SK-N-SH treated with all-trans-retinoic acid at 6 μM for 48 hours (cell line): ENCODE measurements around the gene NEK1.
"Not testable (repeated sequence)": the region's sequence is repeated elsewhere in the genome, so short reads cannot be mapped to it uniquely, and the experiment has no call there.

Experiments used
- ATAC-seq: fragments of 200-7000 bp; cut with Tn5 transposase; 3 replicates; pipeline ENCODE4 v1.9.1; 2020; ENCODE audit warnings: mild to moderate bottlenecking, moderate library complexity
- ARNTL ChIP-seq: fragments of 450-650 bp; formaldehyde crosslinking; IDR thresholded peaks from 2 replicates; pipeline ENCODE4 v1.5.0; 2020; ENCODE audit warnings: low read depth, mild to moderate bottlenecking, moderate library complexity, borderline replicate concordance
- BACH2 ChIP-seq: fragments of 250-450 bp; sonication (Bioruptor Pico); IDR thresholded peaks from 2 replicates; pipeline ENCODE4 v1.9.0; 2021; ENCODE audit warnings: mild to moderate bottlenecking, borderline replicate concordance
- CREB5 ChIP-seq: fragments of 250-450 bp; sonication (Bioruptor Pico); IDR thresholded peaks from 2 replicates; pipeline ENCODE4 v1.5.1; 2020; ENCODE audit warnings: low read depth, mild to moderate bottlenecking, moderate library complexity
- CSDC2 ChIP-seq: fragments of 250-450 bp; sonication (Bioruptor Pico); IDR thresholded peaks from 2 replicates; pipeline ENCODE4 v1.5.0; 2020; ENCODE audit warnings: mild to moderate bottlenecking, moderate library complexity
- CSRNP3 ChIP-seq: fragments of 250-450 bp; sonication (Bioruptor Pico); IDR thresholded peaks from 2 replicates; pipeline ENCODE4 v1.5.1; 2021; ENCODE audit warnings: mild to moderate bottlenecking, moderate library complexity
- ESRRG ChIP-seq: fragments of 250-450 bp; sonication (Bioruptor Pico); IDR thresholded peaks from 2 replicates; pipeline ENCODE4 v1.6.1; 2021; ENCODE audit warnings: mild to moderate bottlenecking
- ISL1 ChIP-seq: fragments of 250-450 bp; sonication (Bioruptor Pico); IDR thresholded peaks from 2 replicates; pipeline ENCODE4 v2.1.2; 2022; ENCODE audit warnings: mild to moderate bottlenecking, moderate library complexity
- OSR1 ChIP-seq: fragments of 250-450 bp; sonication (Bioruptor Pico); IDR thresholded peaks from 2 replicates; pipeline ENCODE4 v1.8.0; 2022; ENCODE audit warnings: moderate library complexity, mild to moderate bottlenecking, inconsistent platforms
- PATZ1 ChIP-seq: fragments of 250-450 bp; sonication (Bioruptor Pico); IDR thresholded peaks from 2 replicates; pipeline ENCODE4 v1.8.0; 2020; ENCODE audit warnings: mild to moderate bottlenecking, moderate library complexity, borderline replicate concordance
- POU6F1 ChIP-seq: fragments of 250-450 bp; sonication (Bioruptor Pico); IDR thresholded peaks from 2 replicates; pipeline ENCODE4 v1.8.0; 2021; ENCODE audit warnings: low read depth, mild to moderate bottlenecking, moderate library complexity, borderline replicate concordance
- RARB ChIP-seq: fragments of 250-450 bp; sonication (Bioruptor Pico); IDR thresholded peaks from 2 replicates; pipeline ENCODE4 v1.8.0; 2021; ENCODE audit warnings: mild to moderate bottlenecking, moderate library complexity
- SNAI2 ChIP-seq: fragments of 250-450 bp; sonication (Bioruptor Pico); IDR thresholded peaks from 2 replicates; pipeline ENCODE4 v1.5.0; 2020; ENCODE audit warnings: mild to moderate bottlenecking, moderate library complexity
- TSHZ2 ChIP-seq: fragments of 250-450 bp; sonication (Bioruptor Pico); IDR thresholded peaks from 2 replicates; pipeline ENCODE4 v1.5.0; 2020; ENCODE audit warnings: mild to moderate bottlenecking, moderate library complexity
- ZC3H10 ChIP-seq: fragments of 250-450 bp; sonication (Bioruptor Pico); IDR thresholded peaks from 2 replicates; pipeline ENCODE4 v1.5.1; 2021; ENCODE audit warnings: mild to moderate bottlenecking, moderate library complexity
- ZFP3 ChIP-seq: fragments of 250-450 bp; sonication (Bioruptor Pico); IDR thresholded peaks from 2 replicates; pipeline ENCODE4 v1.5.0; 2020; ENCODE audit warnings: mild to moderate bottlenecking, moderate library complexity
- ZFP30 ChIP-seq: fragments of 450-650 bp; formaldehyde crosslinking; IDR thresholded peaks from 2 replicates; pipeline ENCODE4 v1.5.0; 2022; ENCODE audit warnings: mild to moderate bottlenecking, moderate library complexity
- ZNF70 ChIP-seq: fragments of 450-650 bp; formaldehyde crosslinking; IDR thresholded peaks from 2 replicates; pipeline ENCODE4 v1.5.0; 2020; ENCODE audit warnings: mild to moderate bottlenecking, moderate library complexity
- ZNF8 ChIP-seq: fragments of 450-650 bp; formaldehyde crosslinking; IDR thresholded peaks from 2 replicates; pipeline ENCODE4 v1.5.0; 2020; ENCODE audit warnings: mild to moderate bottlenecking, moderate library complexity

The NEK1 gene

GRCh38 chr4:169557061-169557636 lies 55.2 kb downstream of the NEK1 start:
- no peak for TF ChIP-seq ARNTL
- TF ChIP-seq ZFP3 (CRISPR knock-in tag) = no peak
- peak; percentile 71 for TF ChIP-seq ISL1
- ATAC-seq = no peak

- ATAC-seq = not testable (repeated sequence)
These were observed 65.8 kb downstream of the NEK1 start for GRCh38 chr4:169546548-169546947.

- TF ChIP-seq CSDC2 (CRISPR knock-in tag) (no peak), POU6F1 (CRISPR knock-in tag) (no peak), ISL1 (no peak), CSRNP3 (CRISPR knock-in tag) (no peak)
- ATAC-seq = no peak
These were observed 71.6 kb downstream of the NEK1 start for GRCh38 chr4:169540774-169541173.

- no peak for TF ChIP-seq RARB (CRISPR knock-in tag)
- TF ChIP-seq ISL1 = no peak
- TF ChIP-seq ZNF8 (CRISPR knock-in tag) = peak; percentile 43; the same call in 1 of the 2 replicates
- TF ChIP-seq BACH2 (CRISPR knock-in tag) = no peak
- TF ChIP-seq, all 23 proteins: peak for 1
- no peak for ATAC-seq
These were observed 82.3 kb downstream of the NEK1 start for GRCh38 chr4:169530048-169530447.

GRCh38 chr4:169523796-169524195 lies 88.6 kb downstream of the NEK1 start:
- TF ChIP-seq ARNTL (no peak), BACH2 (CRISPR knock-in tag) (no peak), CREB5 (CRISPR knock-in tag) (no peak), SNAI2 (CRISPR knock-in tag) (no peak)
- ATAC-seq = no peak

- TF ChIP-seq SNAI2 (CRISPR knock-in tag) (no peak), RARB (CRISPR knock-in tag) (no peak), ISL1 (no peak)
- TF ChIP-seq, all 23 proteins: peak for 0
- ATAC-seq = no peak
These were observed 101.8 kb downstream of the NEK1 start for GRCh38 chr4:169510617-169511016.

GRCh38 chr4:169506903-169507302 lies 105.5 kb downstream of the NEK1 start:
- no peak for ATAC-seq
- TF ChIP-seq CSDC2 (CRISPR knock-in tag) = no peak
- TF ChIP-seq TSHZ2 (CRISPR knock-in tag) = no peak
- TF ChIP-seq ZFP30 (CRISPR knock-in tag) = no peak
- TF ChIP-seq PATZ1 (CRISPR knock-in tag) = no peak
- no peak for TF ChIP-seq POU6F1 (CRISPR knock-in tag)
- TF ChIP-seq ZC3H10 (CRISPR knock-in tag) = no peak
- no peak for TF ChIP-seq ZNF8 (CRISPR knock-in tag)
- no peak for TF ChIP-seq SNAI2 (CRISPR knock-in tag)
- TF ChIP-seq ZNF70 (CRISPR knock-in tag) = no peak
- no peak for TF ChIP-seq CSRNP3 (CRISPR knock-in tag)
- no peak for TF ChIP-seq BACH2 (CRISPR knock-in tag)
- TF ChIP-seq ESRRG (CRISPR knock-in tag) = no peak
- no peak for TF ChIP-seq ISL1
- TF ChIP-seq OSR1 (CRISPR knock-in tag) = no peak
- no peak for TF ChIP-seq ZFP3 (CRISPR knock-in tag)
